NCI-H1694 (cell line): ENCODE measurements around the gene TSPAN3.

Source experiments
- DNase-seq: peaks from one replicate; lab custom pipeline; 2025; lab: John Stamatoyannopoulos, UW

Gene TSPAN3

GRCh38 chr15:77070495-77071304 is at the start of gene TSPAN3:
TSPAN3 (minus strand) TSS chr15:77071109; CDS start chr15:77070954, 155 bp downstream.
- peak; percentile 76 for DNase-seq

GRCh38 chr15:77120576-77120975 is 49.7 kb upstream of the TSPAN3 start:
- DNase-seq, result no peak

- no peak for DNase-seq
These were observed 48.5 kb upstream of the TSPAN3 start for GRCh38 chr15:77119446-77119845.

DNA sequence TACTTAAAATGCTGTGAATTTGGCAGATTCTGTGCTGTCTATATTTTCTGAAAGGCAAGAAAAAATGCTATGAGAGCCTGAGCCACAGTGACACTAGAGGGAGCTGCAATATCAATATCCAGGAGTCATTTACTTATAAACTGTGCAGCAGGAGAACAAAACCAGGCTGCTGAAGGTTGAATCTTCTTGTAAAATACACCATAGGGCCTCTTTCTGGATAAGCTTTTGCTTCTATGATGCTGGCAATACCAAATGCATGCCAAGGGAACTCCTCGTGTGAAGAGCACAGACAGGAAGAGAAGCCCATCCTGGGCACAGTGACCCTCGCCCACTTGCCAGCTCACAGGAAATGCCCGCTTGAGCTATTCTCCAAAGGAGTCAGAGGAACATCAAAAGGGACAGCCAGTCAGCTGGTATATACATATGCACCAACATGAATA is 48.0 kb upstream of the TSPAN3 start:
- peak; percentile 68 for DNase-seq

GRCh38 chr15:77115179-77115578 is 44.3 kb upstream of the TSPAN3 start:
- no peak for DNase-seq

- DNase-seq, result no peak
These were observed 42.1 kb upstream of the TSPAN3 start for GRCh38 chr15:77112838-77113504.

DNA sequence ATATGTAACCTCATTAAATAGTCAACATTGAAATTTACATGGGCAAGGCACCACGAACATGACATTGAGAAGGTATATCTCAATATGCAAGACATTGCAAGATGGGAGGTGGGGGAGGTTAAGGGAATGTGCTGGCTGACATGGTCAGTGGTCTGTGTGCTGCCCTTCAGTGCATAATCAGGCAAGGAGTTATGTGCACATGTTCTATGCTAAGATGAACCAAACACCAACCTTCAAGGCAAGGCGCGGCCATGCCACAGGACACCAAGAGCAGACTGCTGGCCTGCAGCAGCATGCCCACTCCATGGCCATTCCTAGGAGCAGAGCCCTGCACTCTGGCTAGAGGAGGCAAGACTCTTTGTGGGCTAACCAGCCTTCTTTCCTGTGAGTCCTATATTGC is 40.9 kb upstream of the TSPAN3 start:
- no peak for DNase-seq

DNA sequence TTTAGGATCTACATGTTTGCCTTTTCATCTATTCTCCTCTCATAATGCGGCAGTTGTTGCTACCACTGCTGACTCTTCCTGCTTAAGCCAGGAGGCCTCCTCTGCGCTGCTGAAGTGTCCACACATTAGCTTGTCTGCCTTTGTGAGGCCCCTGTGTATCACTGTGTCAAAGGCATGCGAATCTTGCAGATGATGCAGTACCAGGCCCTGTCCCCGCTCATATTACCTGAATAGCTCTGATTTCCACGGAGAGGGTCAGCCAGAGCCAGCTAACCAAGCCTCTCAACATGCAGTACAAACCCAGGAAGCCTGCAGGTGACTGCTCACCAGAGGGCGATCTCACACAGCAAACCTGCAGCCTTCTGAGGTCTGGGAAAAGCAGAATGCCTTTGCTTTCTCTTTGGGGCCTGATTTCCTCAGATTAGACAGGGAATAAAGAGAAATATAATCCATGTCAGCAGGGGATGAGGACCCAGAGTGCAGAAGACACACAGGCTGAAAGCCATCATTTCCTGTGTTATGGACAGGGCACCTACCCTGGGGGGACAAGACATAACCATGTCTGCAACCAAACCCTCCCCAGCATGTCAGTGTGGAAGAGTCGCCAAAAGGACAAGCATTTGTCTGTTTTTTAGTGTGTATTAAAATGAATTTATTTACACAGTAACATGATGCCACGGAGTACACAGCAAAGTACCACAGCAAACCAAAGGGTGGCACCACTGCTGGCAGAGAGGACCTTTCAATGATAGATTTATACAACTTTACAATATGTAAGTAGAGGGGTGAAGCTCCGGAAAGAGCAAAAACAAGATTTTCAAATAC is 36.8 kb upstream of the TSPAN3 start:
- peak; percentile 49 for DNase-seq

- DNase-seq, result no peak
These were observed 36.2 kb upstream of the TSPAN3 start for GRCh38 chr15:77107068-77107467.

GRCh38 chr15:77104155-77104554 is 33.2 kb upstream of the TSPAN3 start:
- no peak for DNase-seq

GRCh38 chr15:77099741-77100463 is 29.0 kb upstream of the TSPAN3 start:
- no peak for DNase-seq

- no peak for DNase-seq
These were observed 27.7 kb upstream of the TSPAN3 start for GRCh38 chr15:77098572-77098971.

DNA sequence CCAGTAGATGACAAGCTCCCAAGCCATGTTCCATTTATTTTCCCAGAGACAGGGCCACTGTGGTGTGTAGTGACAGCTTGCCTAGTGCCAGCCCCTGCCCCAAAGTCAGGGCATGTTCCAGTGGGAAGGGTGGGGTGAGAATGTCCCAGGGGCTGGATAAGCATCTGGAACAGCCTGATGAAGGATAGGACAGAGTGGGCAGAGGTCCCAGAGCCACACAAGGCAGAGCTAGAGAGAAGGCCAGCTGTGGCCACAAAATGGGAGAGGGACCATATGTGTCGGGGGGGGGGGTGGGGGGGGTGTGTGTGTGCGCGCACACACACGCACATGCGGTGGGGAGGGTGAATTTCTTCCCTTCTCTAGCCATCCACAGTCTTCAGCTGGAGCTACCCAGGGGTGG is 27.0 kb upstream of the TSPAN3 start:
- DNase-seq, result no peak

- no peak for DNase-seq
These were observed 26.4 kb upstream of the TSPAN3 start for GRCh38 chr15:77097248-77097721.

DNA sequence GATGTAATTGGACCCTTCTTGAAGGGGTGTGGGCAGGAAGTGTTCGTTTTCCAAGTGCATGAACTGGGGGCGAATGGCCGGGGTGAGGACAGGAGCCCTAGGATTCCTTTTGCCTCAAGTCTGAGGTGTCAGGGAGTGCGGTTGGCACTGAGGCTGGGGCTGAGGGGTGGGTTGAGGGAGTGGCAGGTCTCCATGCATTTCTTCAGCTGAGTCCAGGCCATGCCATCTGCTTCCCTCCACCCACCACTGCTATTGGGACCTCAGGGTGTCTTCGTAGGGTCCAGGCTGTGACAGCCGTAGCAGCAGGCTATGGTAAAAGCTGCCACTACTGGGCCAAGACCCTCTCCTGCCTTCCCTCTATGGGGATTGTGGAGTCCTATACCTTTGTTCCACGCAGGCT is 25.6 kb upstream of the TSPAN3 start:
- DNase-seq, result no peak

DNA sequence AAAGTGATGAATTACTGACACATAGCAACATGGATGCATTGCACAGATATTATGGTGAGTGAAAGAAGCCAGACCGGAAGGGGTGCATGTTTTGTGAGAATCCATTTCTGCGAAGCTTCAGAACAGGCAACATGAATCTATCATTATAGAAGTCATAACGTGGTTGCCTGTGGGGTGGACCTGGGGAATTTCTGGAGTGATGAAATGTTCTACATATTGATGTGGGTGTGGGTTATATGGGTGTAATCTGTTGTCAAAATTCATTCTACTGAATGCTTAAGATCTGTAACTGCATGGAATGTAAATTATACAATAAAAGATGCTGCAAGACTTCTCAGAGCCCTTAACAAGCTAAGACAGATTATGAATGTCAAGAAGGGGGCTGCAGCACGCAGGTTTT is 25.2 kb upstream of the TSPAN3 start:
- DNase-seq, result no peak

DNA sequence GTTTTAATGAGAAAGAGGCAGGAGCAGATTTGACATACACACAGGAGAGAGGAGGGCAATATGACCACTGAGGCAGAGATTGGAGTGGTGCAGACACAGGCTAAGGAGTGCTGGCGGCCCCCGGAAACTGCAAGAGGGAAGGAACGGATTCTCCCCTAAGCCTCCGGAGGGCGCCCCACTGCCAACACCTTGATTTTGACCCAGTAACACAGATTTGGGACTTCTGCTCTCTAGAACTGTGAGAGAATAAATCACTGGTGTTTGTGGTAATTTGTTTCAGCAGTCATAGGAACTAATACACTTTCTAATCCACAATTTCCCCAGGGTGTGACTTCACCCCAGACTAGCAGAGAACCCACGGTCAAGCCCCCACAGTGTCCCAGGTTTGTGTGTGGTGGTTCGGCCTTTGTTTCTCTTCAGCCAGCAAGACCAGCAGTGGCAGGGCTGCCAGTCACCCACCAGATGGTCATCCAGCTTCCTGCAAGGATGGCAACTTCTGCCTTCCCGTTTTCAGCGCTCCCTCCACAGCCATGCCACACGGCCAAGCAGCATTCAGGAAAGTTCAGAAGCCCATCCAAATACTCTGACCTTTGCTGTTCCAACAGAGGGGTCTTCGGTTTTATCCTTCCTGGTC is 23.6 kb upstream of the TSPAN3 start:
- no peak for DNase-seq

DNA sequence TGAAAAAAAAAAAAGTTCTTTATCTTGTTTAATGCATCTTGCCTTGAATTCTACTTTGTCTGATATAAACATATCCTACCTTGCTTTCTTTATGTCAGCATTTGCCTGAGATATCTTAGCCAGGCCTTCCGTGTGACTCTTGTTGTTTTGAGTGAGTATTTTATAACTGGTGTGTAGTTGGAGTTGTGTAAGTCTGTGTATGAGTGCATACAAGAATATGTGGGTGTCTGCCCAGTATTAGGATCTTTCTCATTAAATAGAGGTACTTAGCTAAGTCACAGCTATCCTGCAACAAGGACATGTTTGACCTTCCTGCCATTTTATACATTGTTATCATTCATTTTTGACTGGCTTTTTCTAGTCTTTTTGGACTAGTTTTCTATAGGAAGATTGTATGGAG is 22.5 kb upstream of the TSPAN3 start:
- no peak for DNase-seq

DNA sequence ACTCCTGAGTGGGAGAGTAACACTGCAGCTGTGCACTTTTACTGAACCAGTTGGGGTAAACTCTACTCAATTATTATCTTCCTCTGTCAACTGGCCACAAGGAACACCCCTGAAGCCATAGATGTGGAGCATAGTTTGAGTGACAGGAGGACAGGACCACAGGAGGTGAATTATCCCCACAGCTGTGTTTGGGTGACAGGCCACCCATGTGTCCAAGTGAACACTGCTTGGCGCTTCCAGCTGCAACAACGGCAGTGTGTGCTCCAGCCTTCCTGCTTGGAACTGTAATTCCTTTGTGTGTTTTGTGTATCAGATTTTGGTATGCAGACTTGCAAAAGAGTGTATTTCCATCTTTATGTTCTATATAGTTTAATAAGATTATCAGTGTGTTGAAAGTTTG is 20.2 kb upstream of the TSPAN3 start:
- no peak for DNase-seq

DNA sequence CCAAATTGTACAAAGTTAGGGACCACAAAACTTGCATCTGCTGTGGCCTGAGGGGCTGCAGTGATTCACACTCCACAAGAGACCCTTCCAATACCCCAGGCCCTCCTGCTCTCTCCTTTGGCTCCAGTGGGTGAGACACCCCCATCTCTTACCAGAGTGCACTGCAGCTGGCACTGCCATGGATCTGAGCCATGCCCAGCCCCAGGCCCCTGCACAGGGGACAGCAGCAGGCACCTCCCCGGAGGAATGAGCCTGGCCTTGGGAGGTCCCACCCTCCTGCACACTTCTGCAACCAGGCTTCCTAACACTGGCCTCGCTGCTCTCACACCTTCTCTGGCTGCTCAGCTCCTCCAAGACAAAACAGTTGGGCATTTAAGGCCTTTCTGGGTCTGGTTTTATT is 16.3 kb upstream of the TSPAN3 start:
- no peak for DNase-seq

DNA sequence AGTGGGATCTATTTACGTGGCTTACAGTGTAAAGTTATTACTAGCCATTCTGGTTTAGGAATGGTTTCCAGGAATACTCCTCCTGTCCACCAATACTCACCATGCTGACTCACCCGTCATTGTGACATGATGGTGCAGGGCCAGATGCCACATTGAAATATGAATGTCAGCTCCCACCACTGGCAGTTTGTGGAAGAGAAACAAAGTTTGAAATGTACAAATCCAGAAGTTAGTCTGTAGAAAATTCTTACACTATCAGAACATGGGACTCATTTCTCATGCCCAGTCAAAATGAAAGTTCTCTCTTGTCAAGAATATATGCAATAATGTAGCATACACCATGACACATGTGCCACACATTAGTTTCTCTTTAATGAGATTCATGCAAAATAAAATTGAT is 14.4 kb upstream of the TSPAN3 start:
- DNase-seq, result no peak
